IPS DF 4.7 (cell line): ENCODE results near the gene TUBAL3.
"Not testable (repeated sequence)": the region's sequence is repeated elsewhere in the genome, so short reads cannot be mapped to it uniquely, and the experiment has no call there.

Experiments used
- DNase-seq: peaks from one replicate; pipeline ENCODE4 v3.0.0-alpha.2; 2013; ENCODE audit warnings: low spot score; ENCODE audit errors: extremely low read depth

The TUBAL3 gene

DNA sequence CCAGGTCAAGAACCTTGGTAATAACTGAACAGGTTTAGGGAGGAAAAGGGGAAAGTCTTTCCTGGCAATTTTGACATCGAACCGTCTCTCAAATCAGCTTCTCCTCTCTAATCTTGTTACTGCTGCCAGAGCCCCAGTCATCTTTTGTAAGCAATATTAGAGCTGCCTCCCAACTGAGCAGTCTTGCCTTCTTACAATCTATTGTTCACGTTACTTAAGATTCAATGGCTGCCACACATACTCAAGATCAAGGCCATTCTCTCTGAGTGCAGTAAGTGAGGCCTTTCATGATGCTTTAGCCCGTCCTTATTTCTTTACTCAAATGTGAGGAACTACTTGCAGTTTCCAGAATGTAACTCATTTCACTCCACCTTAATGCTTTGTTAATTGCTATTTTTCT, 20.1 kb upstream of the TUBAL3 start:
- DNase-seq: no peak

DNA sequence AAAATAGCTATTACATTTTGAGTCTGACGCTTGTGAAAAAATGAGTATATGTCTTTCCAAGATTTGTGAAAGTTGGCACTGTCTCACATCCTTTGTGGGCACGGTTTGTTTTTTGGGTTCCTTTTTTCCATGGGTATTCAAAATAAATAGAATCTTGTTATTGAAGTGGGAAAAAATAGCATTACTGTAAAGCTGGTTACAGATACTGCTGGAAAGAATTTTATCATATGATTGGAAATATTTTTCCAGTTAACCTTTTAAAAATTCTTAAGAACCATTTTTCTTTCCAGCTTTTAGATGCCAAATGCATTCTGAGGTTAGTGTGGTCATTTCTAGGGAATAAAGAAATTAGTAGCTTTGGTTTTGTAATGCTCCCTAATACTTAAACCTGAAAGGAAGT, 19.1 kb upstream of the TUBAL3 start:
- no peak for DNase-seq

DNA sequence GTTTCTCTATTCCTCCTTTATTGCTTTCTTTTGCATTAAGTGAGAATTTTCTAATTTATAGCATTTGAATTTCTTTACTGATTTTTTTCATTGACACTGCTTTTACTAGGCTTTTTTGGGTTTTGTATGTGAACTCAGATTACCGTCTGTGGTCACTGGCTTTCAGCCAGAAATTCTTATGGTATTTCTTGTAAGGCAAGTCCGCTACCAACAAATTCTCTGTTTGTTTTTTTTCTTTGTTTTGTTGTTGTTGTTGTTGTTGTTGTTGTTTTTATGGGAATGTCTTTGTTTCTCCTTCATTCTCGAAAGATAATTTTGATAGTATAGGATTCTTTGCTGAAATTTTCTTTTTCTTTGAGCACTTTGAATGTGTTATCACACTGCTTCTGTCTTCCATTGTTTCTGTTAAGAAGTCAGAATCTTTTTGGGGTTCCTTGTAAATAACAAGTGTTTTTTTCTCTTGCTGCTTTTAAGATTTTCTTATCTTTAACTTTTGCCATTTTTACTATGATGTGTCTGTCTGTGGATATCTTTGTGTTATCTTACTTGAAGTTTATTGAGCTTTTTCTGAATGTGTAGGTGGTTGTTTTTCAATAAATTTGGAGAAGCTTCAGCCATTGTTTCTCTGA, 15.0 kb upstream of the TUBAL3 start:
- no peak for DNase-seq

DNA sequence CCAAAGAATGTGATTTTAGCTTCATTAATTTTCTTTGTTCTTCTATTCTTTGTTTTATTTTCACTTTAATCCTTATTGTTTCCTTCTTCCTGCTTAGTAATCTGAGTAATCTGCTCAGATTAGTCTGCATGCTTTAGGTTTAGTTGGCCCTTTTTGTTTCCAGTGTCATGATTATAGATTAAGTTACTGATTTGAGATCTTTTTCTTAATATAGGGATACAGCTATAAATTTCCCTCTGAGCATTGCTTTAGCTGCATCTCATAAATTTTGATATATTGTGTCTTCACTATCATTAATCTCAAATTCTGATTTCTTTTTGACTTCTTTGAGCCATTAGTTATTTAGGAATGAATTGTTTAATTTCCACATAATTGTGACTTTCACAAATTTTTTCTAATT, 14.0 kb upstream of the TUBAL3 start:
- no peak for DNase-seq

DNA sequence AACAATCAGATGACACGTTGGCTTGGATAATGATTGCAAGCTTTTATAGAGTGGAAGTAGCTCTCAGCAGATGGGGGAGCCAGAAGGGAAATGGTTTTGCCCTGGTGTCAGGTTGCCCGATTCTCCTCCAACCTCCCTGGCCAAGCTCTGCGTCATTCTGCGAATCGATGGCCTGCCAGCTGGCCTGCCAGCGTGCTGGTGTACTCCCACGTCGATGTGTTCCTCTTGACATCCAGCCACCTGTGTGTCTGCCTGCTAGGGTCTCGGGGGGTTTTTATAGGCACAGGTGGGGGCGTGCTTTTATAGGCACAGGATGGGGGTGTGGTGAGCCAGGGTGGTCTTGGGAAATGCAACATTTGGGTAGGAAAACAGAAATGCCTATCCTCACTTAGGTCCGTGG, 12.4 kb upstream of the TUBAL3 start:
- no peak for DNase-seq

DNA sequence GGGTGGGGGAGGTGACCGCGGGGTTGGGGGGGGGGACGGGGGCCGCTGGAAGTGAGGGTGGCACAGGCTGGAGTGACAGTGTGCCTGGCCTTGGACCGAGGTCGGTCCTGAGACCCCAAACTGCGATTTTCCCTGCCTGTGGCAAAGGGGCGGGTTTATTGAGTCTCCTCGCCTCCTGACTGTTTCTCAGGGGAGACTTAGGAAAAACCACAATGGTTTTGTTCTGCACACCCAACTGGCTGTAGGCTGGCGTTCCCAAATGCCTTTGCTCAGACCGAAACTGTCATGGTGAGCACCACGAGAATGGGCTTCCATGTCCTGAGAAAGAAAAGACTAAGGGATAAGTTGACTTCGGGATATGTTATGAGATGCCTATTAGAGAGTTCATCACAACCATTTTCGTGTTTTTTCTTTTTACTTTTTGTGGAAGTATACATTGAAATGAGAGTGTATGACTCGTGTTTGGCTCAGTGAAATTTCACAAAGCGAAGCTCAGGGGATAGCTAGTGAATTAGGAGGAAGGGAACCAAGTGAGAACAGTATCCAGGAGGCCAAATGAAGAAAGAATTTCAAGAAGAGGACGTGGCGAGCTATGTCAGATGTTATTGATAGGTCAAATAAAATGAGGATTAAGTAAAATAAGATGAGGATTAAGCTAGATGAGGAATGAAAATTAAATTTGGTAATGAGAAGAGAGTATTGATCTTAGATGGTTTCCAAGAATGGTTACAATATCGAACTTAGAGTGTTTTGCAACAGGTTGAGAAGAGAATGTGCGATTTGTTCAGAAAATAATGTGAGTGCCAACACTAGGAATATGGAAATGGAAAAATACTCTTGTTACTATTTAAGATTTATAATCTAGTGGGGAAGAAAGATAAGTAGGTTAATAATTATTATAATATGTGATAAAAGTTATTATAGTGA, 8.6 kb upstream of the TUBAL3 start:
- DNase-seq: no peak

DNA sequence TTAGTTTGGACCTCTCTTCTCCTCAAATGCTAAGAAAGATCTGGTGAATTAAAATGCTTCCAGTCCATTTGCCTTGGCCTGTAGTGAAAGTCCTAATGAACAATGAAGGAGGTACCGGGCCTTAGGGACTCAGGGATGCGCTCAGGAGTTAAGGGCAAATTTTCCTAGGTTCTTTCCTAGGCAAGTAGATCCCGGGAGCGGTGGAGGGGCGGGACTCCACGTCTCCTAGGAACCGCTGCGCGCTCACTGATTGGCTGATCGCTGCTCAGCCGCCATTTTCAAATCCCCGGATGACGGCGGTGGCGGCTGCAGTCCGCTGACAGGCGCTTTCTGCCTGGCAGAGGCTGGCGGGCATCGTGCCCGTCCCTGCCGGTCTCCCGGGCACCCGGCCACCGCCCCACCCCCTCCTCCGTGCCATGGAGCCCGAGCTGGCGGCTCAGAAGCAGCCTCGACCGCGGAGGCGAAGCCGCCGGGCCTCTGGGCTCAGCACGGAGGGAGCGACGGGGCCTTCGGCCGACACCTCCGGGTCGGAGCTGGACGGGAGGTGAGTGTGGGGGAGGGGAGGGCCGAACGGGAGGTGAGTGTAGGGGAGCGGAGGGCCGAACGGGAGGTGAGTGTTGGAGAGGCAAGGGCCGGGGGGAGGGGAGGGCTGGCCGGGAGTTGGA, 7.8 kb upstream of the TUBAL3 start, which contains the start of gene NET1:
Gene NET1 (plus strand): TSS at position 281 of the 665 bp plus-strand sequence. CDS start 136 bp downstream, at position 417.
- DNase-seq: peak; percentile 69

DNA sequence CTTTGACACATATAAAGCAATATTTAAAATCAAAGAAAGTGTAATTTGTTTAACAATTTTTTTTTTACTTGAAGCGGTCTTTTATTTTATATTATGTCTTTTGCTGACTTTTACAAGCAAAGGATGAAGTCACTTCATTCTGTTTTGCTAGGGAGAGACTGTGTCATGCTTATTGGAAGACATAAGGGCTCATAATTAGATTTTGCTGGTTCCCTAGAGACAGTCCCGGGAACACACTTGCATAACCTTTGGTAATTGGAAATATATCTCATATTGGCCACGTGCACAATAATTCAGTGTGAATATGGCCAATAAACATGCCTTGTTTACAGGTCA, 7.3 kb upstream of the TUBAL3 start:
- no peak for DNase-seq

DNA sequence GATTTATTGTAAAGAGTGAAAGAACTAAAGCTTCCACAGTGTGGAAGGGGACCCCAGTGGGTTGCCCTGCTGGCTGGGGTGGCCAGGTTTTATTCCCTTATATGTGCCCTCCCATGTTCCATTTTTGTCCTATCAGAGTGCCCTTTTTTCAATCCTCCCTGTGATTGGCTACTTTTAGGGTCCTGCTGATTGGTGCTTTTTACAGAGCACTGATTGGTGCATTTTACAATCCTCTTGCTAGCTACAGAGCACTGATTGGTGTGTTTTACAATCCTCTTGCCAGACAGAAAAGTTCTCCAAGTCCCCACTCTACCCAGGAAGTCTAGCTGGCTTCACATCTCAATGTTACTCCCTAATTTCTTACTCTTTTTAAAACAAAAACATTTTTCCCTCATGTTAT, 6.2 kb upstream of the TUBAL3 start:
- DNase-seq: not testable (repeated sequence)

DNA sequence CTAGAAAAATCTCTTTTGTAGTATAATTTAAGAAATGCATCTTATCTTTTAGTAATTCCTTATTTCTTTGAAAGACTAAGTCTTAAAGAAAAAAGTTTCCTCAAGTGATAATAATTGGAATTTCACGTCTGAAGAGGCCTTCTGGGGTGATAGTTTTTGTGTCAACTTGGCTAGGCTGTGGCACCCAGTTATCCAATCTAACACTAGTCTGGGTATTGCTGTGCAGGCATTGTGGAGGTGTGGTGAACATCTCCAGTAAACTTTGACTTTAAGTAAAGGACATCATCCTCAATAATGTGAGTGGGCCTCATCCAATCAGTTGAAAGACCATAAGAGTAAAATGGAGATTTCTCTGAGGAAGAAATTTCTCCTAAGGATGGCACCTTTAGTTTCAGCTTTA, 2.3 kb upstream of the TUBAL3 start:
- no peak for DNase-seq

DNA sequence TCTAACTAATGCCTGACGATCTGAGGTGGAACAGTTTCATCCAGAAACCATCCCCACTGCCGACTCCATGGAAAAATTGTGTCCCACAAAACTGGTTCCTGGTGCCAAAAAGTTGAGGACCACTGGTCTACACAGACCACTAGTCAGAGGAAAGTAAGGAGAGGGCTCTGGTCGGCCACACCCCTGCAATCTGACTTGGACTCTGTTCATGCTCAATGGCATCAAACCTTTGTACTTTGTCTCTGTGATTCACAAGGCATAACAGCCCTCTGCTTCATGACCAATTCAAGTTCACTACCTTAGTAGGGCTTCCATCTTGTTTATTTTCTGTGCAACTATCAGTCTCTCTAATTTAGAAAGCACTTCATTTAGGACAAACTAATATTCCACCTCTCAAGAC, 1.8 kb downstream of the TUBAL3 start:
- DNase-seq: no peak

DNA sequence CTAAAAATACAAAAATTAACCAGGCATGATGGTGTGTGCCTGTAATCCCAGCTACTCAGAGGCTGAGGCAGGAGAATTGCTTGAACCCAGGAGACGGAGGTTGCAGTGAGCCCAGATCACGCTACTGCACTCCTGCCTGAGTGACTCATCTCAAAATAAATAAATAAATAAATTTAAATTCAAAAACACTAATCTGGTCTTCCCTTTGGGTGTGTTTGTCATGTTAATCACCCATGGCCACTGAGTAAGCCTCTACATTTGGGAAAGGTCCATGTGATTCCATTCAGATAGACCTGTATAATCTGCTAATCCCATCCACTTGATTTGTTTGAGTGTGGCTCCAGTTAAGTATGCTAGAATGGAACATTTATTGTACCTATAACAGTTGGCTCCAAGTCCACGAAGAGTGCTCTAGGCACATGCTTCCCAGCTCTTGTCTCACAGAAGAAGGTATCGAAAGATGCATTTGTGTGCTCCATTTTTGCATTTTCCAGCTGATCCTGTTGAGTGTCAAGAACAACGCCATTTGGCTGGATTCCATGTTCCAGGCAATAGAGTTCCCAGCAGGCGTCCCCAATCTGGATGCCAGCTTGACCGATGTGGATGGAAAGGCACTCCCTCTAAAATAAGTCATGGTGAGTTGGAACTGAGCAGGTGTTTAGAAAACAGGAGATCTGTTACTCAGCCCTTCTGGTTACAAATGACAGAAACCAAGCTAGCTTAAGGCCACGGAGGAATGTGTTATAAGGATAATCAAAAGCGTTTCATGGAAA, 4.0 kb downstream of the TUBAL3 start:
- DNase-seq: no peak

DNA sequence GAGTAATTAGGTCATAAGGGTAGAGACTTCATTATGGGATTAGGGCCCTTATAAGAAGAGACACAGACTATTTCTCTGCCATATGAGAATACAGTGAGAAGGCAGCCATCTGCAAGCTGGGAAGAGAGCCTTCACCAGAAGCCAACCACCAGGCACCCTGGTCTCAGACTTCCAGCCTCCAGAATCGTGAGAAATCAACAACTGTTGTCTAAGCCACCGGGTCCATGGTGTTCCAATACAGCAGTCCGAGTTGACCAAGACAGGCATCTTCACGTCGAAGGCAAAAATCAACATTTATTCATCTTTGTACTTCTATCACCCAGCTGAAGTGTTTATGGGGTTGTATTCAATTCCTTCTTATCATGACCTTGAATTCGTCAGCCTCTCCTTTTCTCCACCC, 5.3 kb downstream of the TUBAL3 start:
- no peak for DNase-seq

DNA sequence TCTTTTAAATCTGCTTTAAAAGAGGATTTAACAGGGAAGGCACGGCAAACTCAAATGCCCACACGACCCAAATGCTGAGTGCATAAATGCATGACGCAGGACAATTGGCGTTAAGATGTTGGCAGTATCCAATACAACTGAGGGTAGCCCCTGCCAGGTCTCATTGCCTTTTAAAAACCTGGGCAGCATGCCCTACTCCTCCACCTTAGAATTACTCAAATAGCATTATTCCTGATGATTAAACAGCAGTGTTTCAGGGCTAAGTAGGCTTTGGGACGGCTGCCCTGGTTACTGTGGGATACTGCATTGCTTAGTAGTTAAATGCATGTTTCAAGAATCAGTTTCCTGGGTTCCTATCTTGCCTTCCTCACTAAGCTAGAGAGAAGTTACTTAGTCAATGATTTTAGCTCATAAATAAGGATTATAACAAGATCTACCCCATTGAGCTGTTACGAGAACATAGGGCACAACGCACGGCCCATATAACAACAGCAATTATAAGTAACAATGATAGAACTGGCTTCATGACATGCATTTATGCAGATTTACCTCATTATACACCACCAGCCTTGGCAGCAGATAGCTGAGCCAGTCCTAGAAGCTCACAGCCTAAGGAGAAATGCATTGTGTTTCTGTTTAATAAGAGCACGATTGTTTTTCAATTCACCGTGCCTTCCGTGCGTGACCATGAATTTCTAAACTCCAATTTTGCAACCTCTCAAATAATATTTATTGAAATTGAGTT, 7.9 kb downstream of the TUBAL3 start:
- DNase-seq: no peak

DNA sequence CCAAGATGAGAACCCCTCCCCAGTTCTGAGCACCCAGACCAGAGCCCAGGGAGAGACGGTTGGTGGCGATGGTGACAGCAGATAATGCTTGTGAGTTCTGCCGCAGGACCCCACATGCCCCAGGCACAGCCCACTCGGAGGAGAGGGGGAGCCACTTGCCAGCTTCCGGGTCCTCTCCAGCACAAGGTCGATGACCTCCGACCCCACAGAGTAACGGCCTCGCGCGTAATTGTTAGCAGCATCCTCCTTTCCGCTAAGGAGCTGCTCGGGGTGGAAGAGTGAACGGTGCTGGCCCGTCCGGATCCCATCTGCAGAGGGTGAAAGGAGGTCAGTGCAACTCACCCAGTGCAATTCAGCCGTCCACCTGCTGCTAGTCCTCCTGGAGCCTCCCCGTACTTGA, 9.5 kb downstream of the TUBAL3 start:
- no peak for DNase-seq

DNA sequence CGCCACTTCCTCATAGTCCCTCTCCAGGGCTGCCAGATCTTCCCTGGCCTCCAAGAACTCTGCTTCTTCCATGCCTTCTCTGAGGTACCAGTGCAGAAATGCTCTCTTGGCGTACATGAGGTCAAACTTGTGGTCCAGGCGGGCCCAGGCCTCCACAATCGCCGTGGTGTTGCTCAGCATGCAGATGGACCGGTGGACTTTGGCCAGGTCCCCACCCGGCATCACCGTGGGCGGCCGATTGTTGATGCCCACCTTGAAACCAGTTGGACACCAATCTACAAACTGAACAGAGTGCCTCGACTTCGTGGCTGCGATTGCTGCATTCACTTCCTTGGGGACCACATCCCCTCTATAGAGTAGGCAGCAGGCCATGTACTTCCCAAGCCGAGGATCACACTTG, 11.1 kb downstream of the TUBAL3 start:
- no peak for DNase-seq

DNA sequence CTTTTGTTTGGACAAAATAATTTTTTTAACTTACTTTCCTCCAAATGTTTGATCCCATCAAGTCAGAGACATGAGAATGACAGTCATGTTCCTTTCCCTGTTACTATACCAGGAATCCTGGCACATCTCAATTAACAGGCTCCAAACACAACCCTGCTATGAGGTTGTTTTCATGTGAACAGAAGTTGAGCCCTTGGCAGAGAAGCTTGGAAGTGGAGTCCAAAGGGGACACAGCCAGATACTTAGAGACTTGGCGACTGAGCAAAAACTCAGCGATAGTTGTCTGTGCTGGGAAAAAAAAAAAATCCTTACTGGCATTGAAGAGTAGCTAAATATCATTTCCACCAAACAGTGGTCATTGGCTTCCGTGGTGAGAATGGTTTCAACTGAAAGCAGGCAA, 12.8 kb downstream of the TUBAL3 start:
- DNase-seq: no peak

DNA sequence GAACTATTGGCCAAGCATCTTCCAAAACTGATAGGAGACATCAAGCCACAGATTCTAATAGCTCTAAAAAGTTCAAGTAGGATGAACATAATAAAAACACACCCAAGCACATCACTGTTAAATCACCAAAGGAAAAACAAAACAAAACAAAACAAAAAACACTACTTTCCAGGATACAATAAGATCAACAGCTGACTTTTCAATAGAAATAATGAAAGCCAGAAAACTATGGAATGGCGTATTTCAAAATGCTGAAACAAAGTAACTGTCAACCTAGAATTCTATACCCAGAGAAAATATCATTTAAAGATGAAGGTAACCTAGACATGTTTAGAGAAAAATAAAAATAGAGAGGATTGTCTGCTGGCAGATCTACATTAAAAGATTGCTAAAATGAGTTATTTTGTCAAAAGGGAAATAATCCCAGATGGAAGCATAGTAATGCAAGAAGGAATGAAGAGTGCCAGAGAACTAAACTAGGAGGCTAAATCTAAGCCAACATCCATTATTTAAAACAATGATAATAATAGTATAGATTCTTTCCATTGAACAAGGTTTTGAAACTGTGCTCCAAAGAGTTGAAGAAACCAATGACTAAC, 13.9 kb downstream of the TUBAL3 start:
- DNase-seq: no peak

DNA sequence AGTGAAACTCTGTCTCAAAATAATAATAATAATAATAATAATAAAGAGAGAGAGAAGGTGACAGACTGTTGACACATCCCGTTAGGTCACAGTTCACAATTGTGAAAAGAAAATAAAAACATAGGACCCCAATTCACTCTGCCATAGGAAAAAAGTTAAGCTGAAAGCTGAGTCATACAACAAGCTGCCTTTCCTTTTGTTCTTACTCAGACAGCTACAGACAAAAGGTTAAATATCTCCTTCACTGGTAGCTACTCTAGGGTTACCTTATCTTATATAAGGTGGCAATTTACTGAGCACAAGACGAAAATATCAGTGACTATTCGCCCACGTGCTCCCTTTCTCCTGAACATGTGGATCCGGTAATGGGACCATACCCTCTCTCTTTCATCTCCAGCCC, 17.5 kb downstream of the TUBAL3 start:
- DNase-seq: no peak

DNA sequence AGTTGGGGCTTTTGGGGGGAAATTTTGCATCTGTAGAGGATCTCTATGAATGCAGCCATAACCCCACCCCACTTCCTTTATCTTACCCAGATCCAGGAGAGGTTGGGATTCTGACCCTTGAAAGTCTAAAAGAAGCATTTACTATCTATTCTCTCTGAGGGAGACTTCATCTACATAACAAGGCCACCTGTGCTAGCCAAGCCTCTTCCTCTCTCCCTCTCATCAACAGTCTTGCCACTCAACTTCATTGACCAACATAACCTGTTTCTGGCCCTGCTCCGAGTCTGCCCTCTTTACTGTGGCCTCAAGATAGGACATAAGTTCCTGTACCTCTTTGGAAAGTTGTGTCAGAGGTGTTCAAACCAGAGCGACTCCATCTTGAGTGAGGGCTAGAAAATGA, 19.4 kb downstream of the TUBAL3 start:
- peak; percentile 49 for DNase-seq

DNA sequence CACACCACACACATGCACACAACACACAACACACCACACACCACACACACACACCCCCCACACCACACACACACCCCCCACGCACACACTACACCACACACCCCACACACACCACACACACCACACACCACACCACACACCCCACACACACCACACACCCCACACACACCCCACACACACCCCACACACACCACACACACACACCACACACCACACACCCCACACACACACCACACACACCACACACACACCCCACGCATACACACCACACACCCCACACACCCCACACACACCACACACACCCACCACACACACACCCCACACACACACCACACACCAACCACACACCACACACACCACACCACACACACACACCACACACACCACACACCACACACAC, 23.4 kb downstream of the TUBAL3 start:
- DNase-seq: no peak
